Mucosa of descending colon (tissue), 3 donors: Measurements from ENCODE around the gene MASP2. TPM values are rescaled to one million over a fixed set of nuclear protein-coding genes. Genes with fewer than 3 reads are reported as not detected.
"Not testable (repeated sequence)": the region's sequence is repeated elsewhere in the genome, so short reads cannot be mapped to it uniquely, and the experiment has no call there.

Experiments
- ATAC-seq: fragments of 200-7000 bp; cut with Tn5 transposase; one replicate; pipeline ENCODE4 v1.9.1; 2020; ENCODE audit warnings: mild to moderate bottlenecking, moderate library complexity
- DNase-seq, 3 donors: peaks; one replicate each; pipeline ENCODE4 v3.0.0-alpha.2; 2020
- H3K36me3 ChIP-seq: fragments of 200-600 bp; one replicate; pipeline ENCODE4 v1.8.0; 2021; ENCODE audit warnings: low read depth, mild to moderate bottlenecking
- H3K4me1 ChIP-seq: fragments of 200-600 bp; one replicate; pipeline ENCODE4 v1.8.0; 2021; ENCODE audit warnings: low read depth, mild to moderate bottlenecking
- H3K4me3 ChIP-seq: fragments of 200-600 bp; one replicate; pipeline ENCODE4 v1.8.0; 2021; ENCODE audit warnings: mild to moderate bottlenecking
- H3K9me3 ChIP-seq: fragments of 200-600 bp; one replicate; pipeline ENCODE4 v1.8.0; 2021; ENCODE audit warnings: mild to moderate bottlenecking
- CTCF ChIP-seq: fragments of 200-600 bp; IDR thresholded peaks from one replicate; pipeline ENCODE4 v1.8.0; 2022; ENCODE audit warnings: antibody characterized with exemption, mild to moderate bottlenecking
- intact Hi-C, 2 donors: fragments of 100-400 bp; cut with DNase I in 1 of 2; cut with micrococcal nuclease in 1 of 2; formaldehyde crosslinking; loops; one replicate each; pipeline versions ENCODE4 v1.11.0 to v1.11.1; 2022; cut with DNase I, micrococcal nuclease
- total RNA-seq, 3 donors: library from RNA; stranded (reverse); fragmentation: NEBNext Ultra II Directional in 2 of 3; extraction: Animal tissue kit (Norgen Biotek cat#: 25700) in 2 of 3; gene quantifications; one replicate each; pipeline versions ENCODE4 v1.2.1 to v1.2.4, GENCODE V29; 2021 to 2023
- donor health status: DM: no; HTN: no; CAD: no; lungs with moderate emphysema.
- donor health status: DM: no; HTN: no; CAD: no.
- donor health status: DM: no; HTN: yes; CAD: no.

Gene MASP2
- total RNA-seq, 3 donors from 2014 or later: not detected

- Histone ChIP-seq H3K36me3 (no peaks in the 10 kb centered on the region), H3K9me3 (no peaks in the 10 kb centered on the region), H3K4me3 (no peak overlapping the region), H3K4me1 (no peaks in the 10 kb centered on the region)
- DNase-seq (no peak), ATAC-seq (no peak)
- intact Hi-C loops: loop anchor here in 1 of 2 donors (5.0 kb wide), 1 partner anchor 603 kb away; no protein-coding TSS in a partner anchor
- no peak for TF ChIP-seq CTCF
Observed at GRCh38 chr1:11044086-11044848, 2.8 kb downstream of the MASP2 start.

GRCh38 chr1:11042995-11043874 is 3.8 kb downstream of the MASP2 start:
- H3K4me3 ChIP-seq: no peak overlapping the region
- TF ChIP-seq CTCF: no peak
- H3K4me1 ChIP-seq: no peaks in the 10 kb centered on the region
- H3K9me3 ChIP-seq: no peaks in the 10 kb centered on the region
- H3K36me3 ChIP-seq: no peaks in the 10 kb centered on the region
- DNase-seq (no peak), ATAC-seq (no peak)
- intact Hi-C loops: loop anchor here in 1 of 2 donors (5.0 kb wide), 1 partner anchor 604 kb away; no protein-coding TSS in a partner anchor

GRCh38 chr1:11042065-11042464 is 5.0 kb downstream of the MASP2 start:
- DNase-seq (no peak), ATAC-seq (no peak)
- Histone ChIP-seq H3K4me1 (peaks cover 4% of the 10 kb centered on the region), H3K36me3 (no peaks in the 10 kb centered on the region), H3K9me3 (no peaks in the 10 kb centered on the region), H3K4me3 (no peak overlapping the region)
- intact Hi-C loops: loop anchor here in 1 of 2 donors (5.0 kb wide), 1 partner anchor 605 kb away; no protein-coding TSS in a partner anchor
- no peak for TF ChIP-seq CTCF

- H3K9me3 ChIP-seq: no peaks in the 10 kb centered on the region
- intact Hi-C loops: loop anchor here in 1 of 2 donors (5.0 kb wide), 1 partner anchor 606 kb away; no protein-coding TSS in a partner anchor
- no peaks in the 10 kb centered on the region for H3K36me3 ChIP-seq
- H3K4me3 ChIP-seq: no peak overlapping the region
- H3K4me1 ChIP-seq: peaks cover 4% of the 10 kb centered on the region
- no peak for DNase-seq
- no peak for TF ChIP-seq CTCF
- no peak for ATAC-seq
Observed at GRCh38 chr1:11041048-11041447, 6.0 kb downstream of the MASP2 start.

- not testable (repeated sequence) for H3K4me1 ChIP-seq, H3K4me3 ChIP-seq, ATAC-seq, H3K9me3 ChIP-seq, H3K36me3 ChIP-seq, DNase-seq
- intact Hi-C loops: loop anchor here in 1 of 2 donors (5.0 kb wide), 1 partner anchor 607 kb away; no protein-coding TSS in a partner anchor
Observed at GRCh38 chr1:11040105-11040429, 7.0 kb downstream of the MASP2 start.
